PC-3 (cell line): Measurements from ENCODE around the gene KIF18B. TPM values are rescaled to one million over a fixed set of nuclear protein-coding genes. Genes with fewer than 3 reads are reported as not detected.

Experiments
- ATAC-seq: fragments of 200-7000 bp; cut with Tn5 transposase; 2 replicates; pipeline ENCODE4 v1.9.1; 2020; ENCODE audit warnings: mild to moderate bottlenecking, moderate library complexity
- BruUV-seq: library from RNA; stranded (reverse); fragments of 400-500 nt; replicated peaks from 2 replicates; lab custom pipeline; 2021; lab: Mats Ljungman, UMichigan
- CTCF ChIA-PET: fragments of 300-600 bp; sonication (Branson Sonifier 250); formaldehyde crosslinking; loops from one replicate; lab custom pipeline; 2022; ENCODE audit warnings: antibody characterized with exemption; lab: Charles Lee
- POLR2A ChIA-PET: fragments of 300-600 bp; sonication (Branson Sonifier 250); formaldehyde crosslinking; loops from one replicate; lab custom pipeline; 2022; ENCODE audit warnings: antibody characterized with exemption; ENCODE audit not compliant: unreplicated experiment; lab: Charles Lee
- DNase-seq: peaks from one replicate; pipeline ENCODE4 v3.0.0-alpha.2; 2015
- H2AFZ ChIP-seq: fragments of 300-600 bp; sonication (generic); 2 replicates; pipeline ENCODE4 v1.6.0; 2016; ENCODE audit warnings: antibody characterized with exemption, low read length
- H3F3A ChIP-seq: fragments of 300-600 bp; sonication (generic); one replicate; pipeline ENCODE4 v1.6.0; 2017; ENCODE audit warnings: antibody characterized with exemption, low read length, control low read depth, mild to moderate bottlenecking; ENCODE audit not compliant: unreplicated experiment
- H3K27ac ChIP-seq: fragments of 300-600 bp; sonication (generic); 2 replicates; pipeline ENCODE4 v1.5.1; 2016; ENCODE audit warnings: mild to moderate bottlenecking, low read length
- H3K27me3 ChIP-seq: fragments of 300-600 bp; sonication (generic); 2 replicates; pipeline ENCODE4 v1.6.1; 2016; ENCODE audit warnings: low read length, mixed read lengths
- H3K36me3 ChIP-seq: fragments of 300-600 bp; sonication (generic); 2 replicates; pipeline ENCODE4 v1.6.1; 2016; ENCODE audit warnings: low read depth, mixed run types, low read length, mixed read lengths
- H3K4me1 ChIP-seq: fragments of 300-600 bp; sonication (generic); 2 replicates; pipeline ENCODE4 v1.5.1; 2016; ENCODE audit warnings: low read length; ENCODE audit not compliant: insufficient read depth
- H3K4me2 ChIP-seq: fragments of 300-600 bp; sonication (generic); 2 replicates; pipeline ENCODE4 v1.6.0; 2016; ENCODE audit warnings: low read length
- H3K4me3 ChIP-seq: fragments of 300-600 bp; sonication (generic); 2 replicates; pipeline ENCODE4 v1.5.1; 2016; ENCODE audit warnings: mild to moderate bottlenecking, low read length, mixed read lengths
- H3K79me2 ChIP-seq: fragments of 300-600 bp; sonication (generic); 2 replicates; pipeline ENCODE4 v1.6.1; 2017; ENCODE audit warnings: low read length, mixed read lengths
- H3K9ac ChIP-seq: fragments of 300-600 bp; sonication (generic); 2 replicates; pipeline ENCODE4 v1.6.0; 2016; ENCODE audit warnings: mild to moderate bottlenecking, low read length
- H3K9me2 ChIP-seq: fragments of 300-600 bp; sonication (generic); replicated peaks from 2 replicates; pipeline ENCODE4 v1.6.1; 2016; ENCODE audit warnings: mixed run types, low read length, mixed read lengths
- H3K9me3 ChIP-seq: fragments of 300-600 bp; sonication (generic); 2 replicates; pipeline ENCODE4 v1.6.1; 2016; ENCODE audit warnings: low read length, mixed read lengths
- H4K20me1 ChIP-seq: fragments of 300-600 bp; sonication (generic); 2 replicates; pipeline ENCODE4 v1.6.1; 2016; ENCODE audit warnings: low read length, mixed read lengths
- EZH2 ChIP-seq: fragments of 300-600 bp; sonication (generic); IDR thresholded peaks from one replicate; pipeline ENCODE4 v1.6.1; 2017; ENCODE audit warnings: antibody characterized with exemption, mild to moderate bottlenecking, low read length; ENCODE audit not compliant: unreplicated experiment
- EZH2phosphoT487 ChIP-seq: fragments of 300-600 bp; sonication (generic); IDR thresholded peaks from 2 replicates; pipeline ENCODE4 v1.6.1; 2018; ENCODE audit warnings: mild to moderate bottlenecking, antibody characterized with exemption, low read length, borderline replicate concordance
- intact Hi-C: fragments of 100-400 bp; cut with micrococcal nuclease; formaldehyde crosslinking; loops from 2 replicates; pipeline ENCODE4 v1.9.0; 2023
- total RNA-seq: library from RNA; depleted of rRNA; stranded (reverse); fragments of >200 nt; gene quantifications from 2 replicates; pipeline ENCODE4 v1.2.3, GENCODE V29; 2014
- TF ChIP-seq, protein P1 (sequence below): fragments of 300-600 bp; sonication (generic); conservative IDR thresholded peaks from 2 replicates; pipeline ENCODE4 v1.5.1; 2017; ENCODE audit warnings: antibody characterized with exemption, low read depth, mild to moderate bottlenecking, low read length

KIF18B gene
- total RNA-seq, 1 experiment from 2014 or later, result 25.0 TPM

DNA sequence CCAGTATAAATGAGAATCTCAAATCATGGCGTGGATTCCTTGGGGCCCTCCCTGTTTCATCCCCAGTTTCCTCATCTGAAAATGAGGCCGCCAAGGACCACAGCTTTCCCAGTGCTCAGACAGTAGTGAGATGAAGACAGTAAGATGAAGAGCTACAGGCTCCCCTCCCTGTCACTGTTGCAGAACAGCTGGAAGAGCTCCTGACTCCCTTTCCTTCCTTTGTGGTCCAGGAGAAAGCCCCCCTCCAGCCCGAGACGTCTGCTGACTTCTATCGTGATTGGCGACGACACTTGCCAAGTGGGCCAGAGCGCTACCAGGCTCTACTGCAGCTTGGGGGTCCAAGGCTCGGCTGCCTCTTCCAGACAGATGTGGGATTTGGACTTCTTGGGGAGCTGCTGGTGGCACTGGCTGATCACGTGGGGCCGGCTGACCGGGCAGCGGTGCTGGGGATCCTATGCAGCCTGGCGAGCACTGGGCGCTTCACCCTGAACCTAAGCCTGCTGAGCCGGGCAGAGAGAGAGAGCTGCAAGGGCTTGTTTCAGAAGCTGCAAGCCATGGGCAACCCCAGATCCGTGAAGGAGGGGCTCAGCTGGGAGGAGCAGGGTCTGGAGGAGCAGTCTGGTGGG is 45.3 kb downstream of the KIF18B start:
- DNase-seq, result no peak

DNA sequence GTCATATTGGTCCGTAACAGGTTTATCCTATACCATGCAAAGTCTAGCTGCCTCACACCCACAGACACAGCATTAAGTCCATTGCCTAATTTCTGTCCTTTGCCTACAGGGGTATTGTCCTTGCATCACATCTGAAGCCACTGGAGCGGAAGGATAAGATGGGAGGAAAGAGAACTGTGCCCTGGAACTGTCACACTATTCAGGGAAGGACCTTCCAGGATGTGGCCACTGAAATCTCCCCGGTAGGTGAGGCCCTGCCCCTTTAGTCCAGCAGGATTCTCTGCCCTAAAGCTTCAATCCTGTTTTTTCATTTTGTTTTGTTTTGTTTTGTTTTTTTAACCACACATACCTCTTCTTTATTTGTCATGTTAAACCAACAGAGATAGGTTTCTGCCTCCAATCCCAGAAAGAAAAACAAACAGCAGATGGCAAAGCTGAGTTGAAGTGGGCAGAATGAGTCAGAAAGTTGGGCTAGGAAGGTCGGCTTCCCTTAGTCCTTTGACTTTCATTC is 46.1 kb downstream of the KIF18B start:
- ChIA-PET POLR2A (no interaction called here), CTCF (interaction anchor here (0.6 to 1.1 kb wide), 3 partner anchors 19 to 120 kb away, joined by 3 to 5 read pairs (median 4); no protein-coding TSS in a partner anchor)
- DNase-seq (peak; percentile 93), ATAC-seq (peak; percentile 47)
- Histone ChIP-seq H3K27ac (peak overlapping the region; percentile 63), H3K9me3 (no peaks in the 10 kb centered on the region), H3K9ac (0 out of 2 replicates have a peak overlapping the region, but pooled peaks have one; percentile 1), H3K4me3 (no peak overlapping the region; the same call in 1 of the 2 replicates), H3F3A (peaks cover 4% of the 10 kb centered on the region), H3K36me3 (no peaks in the 10 kb centered on the region), H3K4me2 (peak overlapping the region; percentile 89), H4K20me1 (0 out of 2 replicates have a peak, but pooled peaks cover 2% of the 10 kb centered on the region), H3K4me1 (peaks cover 47% of the 10 kb centered on the region), H2AFZ (no peak overlapping the region), H3K9me2 (no peaks in the 10 kb centered on the region), H3K27me3 (no peaks in the 10 kb centered on the region), H3K79me2 (peaks cover 28% of the 10 kb centered on the region)
- TF ChIP-seq EZH2, result no peak
- TF ChIP-seq, protein P1, sequence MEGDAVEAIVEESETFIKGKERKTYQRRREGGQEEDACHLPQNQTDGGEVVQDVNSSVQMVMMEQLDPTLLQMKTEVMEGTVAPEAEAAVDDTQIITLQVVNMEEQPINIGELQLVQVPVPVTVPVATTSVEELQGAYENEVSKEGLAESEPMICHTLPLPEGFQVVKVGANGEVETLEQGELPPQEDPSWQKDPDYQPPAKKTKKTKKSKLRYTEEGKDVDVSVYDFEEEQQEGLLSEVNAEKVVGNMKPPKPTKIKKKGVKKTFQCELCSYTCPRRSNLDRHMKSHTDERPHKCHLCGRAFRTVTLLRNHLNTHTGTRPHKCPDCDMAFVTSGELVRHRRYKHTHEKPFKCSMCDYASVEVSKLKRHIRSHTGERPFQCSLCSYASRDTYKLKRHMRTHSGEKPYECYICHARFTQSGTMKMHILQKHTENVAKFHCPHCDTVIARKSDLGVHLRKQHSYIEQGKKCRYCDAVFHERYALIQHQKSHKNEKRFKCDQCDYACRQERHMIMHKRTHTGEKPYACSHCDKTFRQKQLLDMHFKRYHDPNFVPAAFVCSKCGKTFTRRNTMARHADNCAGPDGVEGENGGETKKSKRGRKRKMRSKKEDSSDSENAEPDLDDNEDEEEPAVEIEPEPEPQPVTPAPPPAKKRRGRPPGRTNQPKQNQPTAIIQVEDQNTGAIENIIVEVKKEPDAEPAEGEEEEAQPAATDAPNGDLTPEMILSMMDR, result peak; percentile 69
- intact Hi-C loops, result loop anchor here (2.0 to 5.0 kb wide), 2 partner anchors 39 to 121 kb away; no protein-coding TSS in a partner anchor
- BruUV-seq, result no TSS peak

More for the DNA sequence above, 45.3 kb downstream of the KIF18B start:
- H3K4me3 ChIP-seq, result no peak overlapping the region
- no TSS peak for BruUV-seq
- intact Hi-C loops, result loop anchor here (5.0 kb wide), 1 partner anchor 120 kb away; no protein-coding TSS in a partner anchor
- H3K4me1 ChIP-seq, result peaks cover 49% of the 10 kb centered on the region
- TF ChIP-seq EZH2phosphoT487 (no peak), EZH2 (no peak)
- TF ChIP-seq, protein P1, result no peak
- ATAC-seq, result no peak
- no peaks in the 10 kb centered on the region for H3K36me3 ChIP-seq
- no peaks in the 10 kb centered on the region for H4K20me1 ChIP-seq
- H3F3A ChIP-seq, result peaks cover 4% of the 10 kb centered on the region
- POLR2A ChIA-PET, result no interaction called here
- H3K4me2 ChIP-seq, result peak overlapping the region; percentile 40
- H3K79me2 ChIP-seq, result peaks cover 20% of the 10 kb centered on the region
- H3K9ac ChIP-seq, result no peak overlapping the region
- no peaks in the 10 kb centered on the region for H3K9me2 ChIP-seq
- CTCF ChIA-PET, result interaction anchor here (0.6 to 1.1 kb wide), 4 partner anchors 9 to 117 kb away, joined by 3 to 5 read pairs (median 3); no protein-coding TSS in a partner anchor
- no peak overlapping the region for H2AFZ ChIP-seq
- no peaks in the 10 kb centered on the region for H3K9me3 ChIP-seq
- no peaks in the 10 kb centered on the region for H3K27me3 ChIP-seq
- peak overlapping the region; percentile 63 for H3K27ac ChIP-seq
